GM12892 (cell line): ENCODE measurements around the gene KCNG4.

Source experiments
- DNase-seq: peaks from one replicate; pipeline ENCODE4 v3.0.0; 2011; ENCODE audit not compliant: insufficient read length
- FAIRE-seq: peaks from 2 replicates; lab custom pipeline; 2011; peaks lifted over from hg19 to GRCh38; lab: Jason Lieb, UNC
- POLR2A ChIP-seq: IDR thresholded peaks from 2 replicates; pipeline ENCODE4 v1.6.1; 2011; ENCODE audit warnings: low read depth, low read length, control low read depth
- POLR2AphosphoS5 ChIP-seq: IDR thresholded peaks from 2 replicates; pipeline ENCODE4 v1.6.1; 2011; ENCODE audit warnings: low read depth, low read length, control low read depth
- TAF1 ChIP-seq: IDR thresholded peaks from 2 replicates; pipeline ENCODE4 v1.6.1; 2011; ENCODE audit warnings: low read depth, mild to moderate bottlenecking, control low read depth, low read length, borderline replicate concordance

The KCNG4 gene

DNA sequence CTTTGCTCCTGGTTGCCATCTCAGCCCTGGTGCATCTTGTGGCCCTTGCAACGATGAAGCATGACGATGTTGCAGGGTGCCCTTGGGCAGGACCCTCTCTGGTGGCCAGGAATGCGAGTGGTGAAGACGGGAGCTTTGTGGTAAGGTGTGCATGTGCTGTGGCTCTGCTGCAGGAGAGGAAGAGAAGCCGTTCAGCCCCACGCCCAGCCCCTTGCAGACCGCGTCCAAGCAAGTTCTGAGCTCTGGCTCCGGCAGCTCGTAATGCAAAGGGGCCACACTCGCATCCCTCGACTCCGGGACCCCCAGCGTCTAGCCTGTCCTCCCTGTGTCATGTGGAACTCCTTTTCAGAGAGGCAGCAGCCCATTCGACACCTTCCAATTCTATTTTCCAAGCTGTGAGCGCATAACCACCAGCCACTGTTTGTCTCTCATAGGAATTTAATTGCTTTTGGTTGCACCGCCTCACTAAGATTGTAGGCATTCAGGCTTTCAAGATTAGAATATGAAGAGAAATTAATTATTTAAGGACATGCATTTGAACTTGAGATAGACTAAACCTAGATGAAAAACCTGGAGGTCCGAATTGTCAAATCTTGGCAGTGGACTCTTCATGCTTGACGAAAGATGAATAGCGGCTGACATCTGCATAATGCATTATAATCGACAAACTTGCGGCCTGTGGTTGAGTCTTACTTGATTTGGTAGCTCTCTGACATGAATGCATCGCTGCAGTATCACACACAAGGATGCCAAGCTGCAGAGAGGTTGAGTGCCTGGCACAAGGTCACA is 21.1 kb upstream of the KCNG4 start:
- FAIRE-seq, result no peak

DNA sequence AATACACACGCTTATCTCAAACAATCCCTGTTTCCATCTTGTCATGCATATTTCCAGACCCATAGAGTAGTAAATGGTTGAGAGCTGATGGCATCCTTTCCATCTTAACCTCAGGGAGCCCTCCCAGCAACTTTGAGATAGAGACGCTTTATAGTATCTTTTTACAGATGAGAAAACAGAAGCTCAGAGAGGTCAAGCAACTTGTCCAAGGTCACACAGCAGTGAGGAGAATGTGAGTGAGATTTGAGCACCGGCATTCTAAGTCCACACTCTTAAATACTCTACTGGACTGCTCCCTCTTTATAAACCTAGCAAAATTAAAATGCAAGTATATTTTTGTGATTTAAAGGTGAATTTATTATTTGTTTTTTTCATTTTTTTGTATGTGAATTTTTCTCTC is 19.9 kb upstream of the KCNG4 start:
- DNase-seq (no peak), FAIRE-seq (no peak)
- TF ChIP-seq POLR2A (no peak), POLR2AphosphoS5 (no peak), TAF1 (no peak)

More for the DNA sequence above, 21.1 kb upstream of the KCNG4 start:
- DNase-seq, result no peak
- TF ChIP-seq TAF1 (no peak), POLR2A (no peak), POLR2AphosphoS5 (no peak)

- TF ChIP-seq TAF1 (no peak), POLR2AphosphoS5 (no peak), POLR2A (no peak)
- DNase-seq (no peak), FAIRE-seq (no peak)
These were observed 18.5 kb upstream of the KCNG4 start for GRCh38 chr16:84258266-84258665.

- TF ChIP-seq POLR2AphosphoS5, result no peak
- TF ChIP-seq TAF1, result no peak
- no peak for TF ChIP-seq POLR2A
- no peak for FAIRE-seq
- no peak for DNase-seq
These were observed 15.4 kb upstream of the KCNG4 start for GRCh38 chr16:84255050-84255810.

DNA sequence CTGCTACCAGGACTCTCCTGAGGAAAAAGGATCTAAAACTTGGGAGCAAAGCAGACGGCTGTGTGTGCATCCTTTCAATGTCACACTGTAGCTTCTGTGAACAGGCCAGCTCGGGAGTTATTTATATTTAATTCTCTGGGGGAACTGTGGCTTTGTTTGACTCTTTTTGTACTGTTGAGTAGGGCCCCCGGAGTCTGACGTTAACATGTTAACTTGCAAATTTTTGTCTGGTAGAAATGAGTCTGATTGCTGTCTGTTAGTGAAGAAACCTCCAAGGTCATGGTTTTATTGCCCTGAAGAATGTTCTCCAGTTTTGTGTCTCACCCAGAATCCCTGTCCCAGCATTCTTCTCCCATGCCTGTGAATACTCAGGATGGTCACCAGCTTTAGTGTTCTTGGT is 14.2 kb upstream of the KCNG4 start:
- TF ChIP-seq POLR2A, result no peak
- TF ChIP-seq POLR2AphosphoS5, result no peak
- no peak for TF ChIP-seq TAF1
- FAIRE-seq (no peak), DNase-seq (no peak)

- no peak for FAIRE-seq
- TF ChIP-seq POLR2AphosphoS5 (no peak), TAF1 (no peak), POLR2A (no peak)
- no peak for DNase-seq
These were observed 13.4 kb upstream of the KCNG4 start for GRCh38 chr16:84253173-84253572.

- FAIRE-seq (no peak), DNase-seq (no peak)
- TF ChIP-seq POLR2AphosphoS5 (no peak), POLR2A (no peak), TAF1 (no peak)
These were observed 12.4 kb upstream of the KCNG4 start for GRCh38 chr16:84252184-84252583.

GRCh38 chr16:84247844-84248243 is 8.0 kb upstream of the KCNG4 start:
- FAIRE-seq, result no peak
- DNase-seq, result no peak
- TF ChIP-seq POLR2A (no peak), POLR2AphosphoS5 (no peak), TAF1 (no peak)

DNA sequence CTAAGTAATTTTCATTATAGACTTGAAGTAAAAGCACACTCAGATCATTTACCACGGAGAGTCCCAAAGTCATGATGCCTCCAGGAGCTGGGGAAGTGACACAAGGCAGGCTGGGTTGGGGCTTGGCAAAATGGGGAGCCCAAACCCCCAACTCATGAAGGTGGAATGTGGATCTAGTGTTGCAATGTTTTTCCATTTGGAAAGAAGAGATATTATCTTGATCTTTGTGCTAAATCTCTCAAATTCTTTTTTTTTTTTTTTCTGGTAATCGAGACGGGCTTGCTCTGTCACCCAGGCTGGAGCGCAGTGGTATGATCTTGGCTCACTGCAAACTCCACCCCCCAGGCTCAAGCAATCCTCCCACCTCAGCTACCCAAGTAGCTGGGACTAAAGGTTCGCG is 7.5 kb upstream of the KCNG4 start:
- no peak for DNase-seq
- TF ChIP-seq POLR2AphosphoS5 (no peak), POLR2A (no peak), TAF1 (no peak)
- no peak for FAIRE-seq

GRCh38 chr16:84246679-84247077 is 6.9 kb upstream of the KCNG4 start:
- FAIRE-seq, result no peak

GRCh38 chr16:84245956-84246678 is 6.3 kb upstream of the KCNG4 start:
- DNase-seq, result no peak
- FAIRE-seq, result no peak
- no peak for TF ChIP-seq TAF1
- TF ChIP-seq POLR2AphosphoS5, result no peak
- no peak for TF ChIP-seq POLR2A

More at GRCh38 chr16:84246679-84247077, 6.9 kb upstream of the KCNG4 start:
- DNase-seq, result no peak
- no peak for TF ChIP-seq POLR2AphosphoS5
- no peak for TF ChIP-seq TAF1
- no peak for TF ChIP-seq POLR2A

DNA sequence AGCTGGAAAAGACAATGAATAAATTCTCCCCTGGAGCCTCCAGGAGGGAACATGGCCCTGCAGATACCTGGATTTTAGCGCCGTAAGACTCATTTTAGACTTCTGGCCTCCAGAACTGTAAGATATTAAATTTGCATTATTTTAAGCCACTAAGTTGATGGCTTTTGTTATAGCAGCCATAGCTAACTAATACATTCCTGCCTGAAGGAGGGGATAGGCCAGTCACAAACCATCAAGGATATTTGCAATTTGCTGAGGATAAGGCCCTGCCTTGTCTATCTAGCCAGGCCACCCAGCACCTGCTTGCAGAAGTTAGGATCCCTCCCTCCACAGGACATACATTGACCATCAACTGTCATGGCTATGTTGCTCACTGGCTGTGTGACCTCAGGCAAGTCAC is 4.9 kb upstream of the KCNG4 start:
- TF ChIP-seq POLR2AphosphoS5 (no peak), TAF1 (no peak)
- DNase-seq (no peak), FAIRE-seq (no peak)
